Activated CD8-positive, alpha-beta memory T cell treated with anti-CD3 and anti-CD28 coated beads, Interleukin-2, amount 10 ng/mL, durations not matched to agents 7 days and 5 days (primary cell): Measurements from ENCODE around the gene AKR7A3. TPM values are rescaled to one million over a fixed set of nuclear protein-coding genes. Genes with fewer than 3 reads are reported as not detected.
"Not testable (repeated sequence)": the region's sequence is repeated elsewhere in the genome, so short reads cannot be mapped to it uniquely, and the experiment has no call there.

Experiments used
- ATAC-seq: fragments of 150-1000 bp; cut with Tn5 transposase; one replicate; pipeline ENCODE4 v1.10.0; 2021; ENCODE audit warnings: moderate library complexity
- CTCF ChIA-PET: fragments of 350-600 bp; sonication (Branson Sonifier 250); formaldehyde crosslinking; loops from one replicate; lab custom pipeline; 2021; ENCODE audit warnings: antibody characterized with exemption; lab: Charles Lee
- DNase-seq: peaks from one replicate; pipeline ENCODE4 v3.0.0-alpha.2; 2020
- H3K27ac Mint-ChIP-seq: one replicate; pipeline ENCODE4 v1.8.0; 2021; ENCODE audit warnings: mild to moderate bottlenecking, mixed read lengths
- H3K27me3 Mint-ChIP-seq: one replicate; pipeline ENCODE4 v1.8.0; 2021; ENCODE audit warnings: mixed read lengths
- H3K36me3 Mint-ChIP-seq: one replicate; pipeline ENCODE4 v1.8.0; 2021; ENCODE audit warnings: mild to moderate bottlenecking, mixed read lengths
- H3K4me1 Mint-ChIP-seq: one replicate; pipeline ENCODE4 v1.8.0; 2021; ENCODE audit warnings: mixed read lengths
- H3K4me3 Mint-ChIP-seq: one replicate; pipeline ENCODE4 v1.8.0; 2021; ENCODE audit warnings: mild to moderate bottlenecking, moderate library complexity, mixed read lengths
- H3K9me3 Mint-ChIP-seq: one replicate; pipeline ENCODE4 v1.8.0; 2022; ENCODE audit warnings: low read depth, mixed read lengths
- total RNA-seq, 2 experiments: library from RNA; stranded (reverse); gene quantifications; one replicate each; pipeline ENCODE4 v1.2.3, GENCODE V29; 2021

AKR7A3 gene
- total RNA-seq, result under 1 TPM; 0.33 to 0.93 TPM

- not testable (repeated sequence) for H3K36me3 Mint-ChIP-seq, H3K27ac Mint-ChIP-seq, H3K9me3 Mint-ChIP-seq, H3K4me1 Mint-ChIP-seq
- peaks cover 20% of the 10 kb centered on the region for H3K27me3 Mint-ChIP-seq
- peak; percentile 93 for ATAC-seq
- DNase-seq, result peak; percentile 60
- CTCF ChIA-PET, result interaction anchor here (0.6 kb wide), 1 partner anchor 787 kb away, joined by 3 read pairs; no protein-coding TSS in a partner anchor
- peak within 1 kb of the TSS; percentile 46 for H3K4me3 Mint-ChIP-seq
Observed at GRCh38 chr1:19288324-19289241, at the start of gene AKR7A3. TSS of gene AKR7A3 (minus strand) at chr1:19288770. CDS start at chr1:19288709, 61 bp downstream.

DNA sequence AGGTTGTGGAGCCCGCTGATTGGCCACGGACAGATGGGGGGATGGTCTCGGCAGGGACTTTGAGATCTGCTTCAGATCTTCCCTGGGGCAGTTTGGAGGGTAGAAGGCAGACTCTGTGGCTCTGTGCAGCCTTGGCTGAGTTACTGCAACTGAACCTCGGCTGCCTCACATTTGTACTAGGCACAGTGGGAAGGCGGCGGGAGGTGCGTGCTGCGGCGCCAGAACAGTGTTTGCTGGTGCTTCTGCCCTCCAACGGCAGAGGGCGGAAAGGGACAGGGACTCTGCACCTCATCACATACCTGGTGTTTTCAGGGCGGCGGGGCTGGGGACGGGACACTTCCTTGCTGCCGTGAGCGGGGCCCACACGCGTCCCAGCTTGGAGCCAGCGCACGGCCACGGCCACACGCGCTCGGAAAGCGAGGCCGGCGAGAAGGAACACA is 49.8 kb upstream of the AKR7A3 start:
- Mint-ChIP-seq H3K36me3 (peaks cover 18% of the 10 kb centered on the region), H3K9me3 (no peaks in the 10 kb centered on the region), H3K4me3 (no peak overlapping the region), H3K4me1 (peaks cover 22% of the 10 kb centered on the region), H3K27ac (no peak overlapping the region), H3K27me3 (no peaks in the 10 kb centered on the region)
- CTCF ChIA-PET, result no interaction called here
- DNase-seq (no peak), ATAC-seq (no peak)

GRCh38 chr1:19337289-19337688 is 48.7 kb upstream of the AKR7A3 start:
- CTCF ChIA-PET, result no interaction called here
- no peak overlapping the region for H3K27ac Mint-ChIP-seq
- ATAC-seq, result no peak

DNA sequence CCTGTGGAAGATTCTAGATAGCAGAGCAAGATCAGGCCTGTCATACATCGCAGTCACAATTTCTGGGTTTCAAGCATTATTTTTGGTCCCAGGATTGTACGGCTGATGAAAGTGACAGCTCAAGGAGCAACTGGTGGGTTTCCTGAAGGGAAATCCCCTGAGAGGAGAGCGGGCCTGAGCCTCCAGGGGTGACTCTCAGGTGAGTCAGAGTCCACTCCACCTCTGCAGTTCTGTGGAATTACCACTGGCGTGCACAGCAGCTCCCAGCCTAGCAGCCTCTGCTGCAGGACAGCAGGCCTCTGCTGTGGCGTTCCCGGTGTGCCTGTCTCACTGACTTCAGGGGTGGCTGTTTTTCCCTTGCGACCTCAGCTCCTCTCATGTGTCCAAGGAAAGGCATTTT is 48.0 kb upstream of the AKR7A3 start:
- CTCF ChIA-PET, result no interaction called here
- no peak overlapping the region for H3K4me3 Mint-ChIP-seq
- H3K9me3 Mint-ChIP-seq, result no peaks in the 10 kb centered on the region
- no peaks in the 10 kb centered on the region for H3K27me3 Mint-ChIP-seq
- DNase-seq, result no peak
- H3K36me3 Mint-ChIP-seq, result peaks cover 14% of the 10 kb centered on the region
- H3K4me1 Mint-ChIP-seq, result peaks cover 22% of the 10 kb centered on the region
- ATAC-seq, result peak; percentile 25
- no peak overlapping the region for H3K27ac Mint-ChIP-seq

More at GRCh38 chr1:19337289-19337688, 48.7 kb upstream of the AKR7A3 start:
- Mint-ChIP-seq H3K9me3 (no peaks in the 10 kb centered on the region), H3K4me1 (peaks cover 22% of the 10 kb centered on the region), H3K36me3 (peaks cover 14% of the 10 kb centered on the region), H3K4me3 (no peak overlapping the region), H3K27me3 (no peaks in the 10 kb centered on the region)
- no peak for DNase-seq

GRCh38 chr1:19333587-19334354 is 45.2 kb upstream of the AKR7A3 start:
- no peak overlapping the region for H3K27ac Mint-ChIP-seq
- H3K36me3 Mint-ChIP-seq, result peaks cover 7% of the 10 kb centered on the region
- DNase-seq (no peak), ATAC-seq (no peak)
- H3K27me3 Mint-ChIP-seq, result no peaks in the 10 kb centered on the region
- peaks cover 20% of the 10 kb centered on the region for H3K4me1 Mint-ChIP-seq
- H3K9me3 Mint-ChIP-seq, result no peaks in the 10 kb centered on the region
- CTCF ChIA-PET, result interaction anchor here (0.8 to 1.9 kb wide), 2 partner anchors 10 to 11 kb away, joined by 3 to 4 read pairs; no protein-coding TSS in a partner anchor
- no peak overlapping the region for H3K4me3 Mint-ChIP-seq

GRCh38 chr1:19332832-19333231 is 44.3 kb upstream of the AKR7A3 start:
- Mint-ChIP-seq H3K9me3 (no peaks in the 10 kb centered on the region), H3K27me3 (no peaks in the 10 kb centered on the region), H3K4me3 (no peak overlapping the region), H3K36me3 (peaks cover 3% of the 10 kb centered on the region), H3K27ac (no peak overlapping the region), H3K4me1 (peaks cover 16% of the 10 kb centered on the region)
- ATAC-seq, result no peak
- no peak for DNase-seq
- CTCF ChIA-PET, result interaction anchor here (0.8 kb wide), 1 partner anchor 12 kb away, joined by 3 read pairs; no protein-coding TSS in a partner anchor

- peaks cover 2% of the 10 kb centered on the region for H3K36me3 Mint-ChIP-seq
- DNase-seq (no peak), ATAC-seq (no peak)
- H3K4me3 Mint-ChIP-seq, result no peak overlapping the region
- CTCF ChIA-PET, result interaction anchor here (0.8 to 1.6 kb wide), 3 partner anchors 10 to 14 kb away, joined by 3 to 6 read pairs (median 3); no protein-coding TSS in a partner anchor
- no peak overlapping the region for H3K27ac Mint-ChIP-seq
- H3K27me3 Mint-ChIP-seq, result no peaks in the 10 kb centered on the region
- H3K9me3 Mint-ChIP-seq, result no peaks in the 10 kb centered on the region
- H3K4me1 Mint-ChIP-seq, result peaks cover 2% of the 10 kb centered on the region
Observed at GRCh38 chr1:19331262-19331878, 42.8 kb upstream of the AKR7A3 start.

GRCh38 chr1:19330449-19331135 is 42.0 kb upstream of the AKR7A3 start:
- Mint-ChIP-seq H3K27ac (no peak overlapping the region), H3K9me3 (no peaks in the 10 kb centered on the region), H3K36me3 (peaks cover 2% of the 10 kb centered on the region), H3K27me3 (no peaks in the 10 kb centered on the region), H3K4me3 (no peak overlapping the region), H3K4me1 (no peaks in the 10 kb centered on the region)
- CTCF ChIA-PET, result interaction anchor here (0.8 to 1.6 kb wide), 3 partner anchors 11 to 14 kb away, joined by 3 to 6 read pairs (median 3); no protein-coding TSS in a partner anchor
- ATAC-seq, result no peak
- DNase-seq, result no peak

DNA sequence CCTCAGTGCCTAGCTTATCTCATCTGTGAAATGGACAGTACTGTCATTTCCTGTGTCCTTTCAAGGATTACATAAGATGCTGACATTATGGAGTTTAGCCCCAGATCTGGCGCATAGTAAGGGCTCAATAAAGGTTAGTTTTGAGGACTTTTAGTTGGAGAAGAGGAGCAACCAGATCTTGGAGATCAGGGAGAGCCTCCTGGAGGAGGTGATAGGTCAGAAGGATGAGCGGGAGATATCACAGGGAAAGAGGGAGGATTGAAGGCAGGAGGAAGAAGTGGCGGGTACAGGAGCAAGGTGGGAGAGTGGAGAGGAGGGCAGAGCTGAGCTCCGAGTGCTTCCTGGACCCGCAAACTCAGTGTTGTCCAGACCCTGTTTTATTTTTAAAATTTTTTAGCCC is 41.0 kb upstream of the AKR7A3 start:
- ATAC-seq, result no peak
- no peaks in the 10 kb centered on the region for H3K4me1 Mint-ChIP-seq
- peaks cover 2% of the 10 kb centered on the region for H3K36me3 Mint-ChIP-seq
- CTCF ChIA-PET, result no interaction called here
- H3K4me3 Mint-ChIP-seq, result no peak overlapping the region
- H3K27me3 Mint-ChIP-seq, result no peaks in the 10 kb centered on the region
- H3K9me3 Mint-ChIP-seq, result no peaks in the 10 kb centered on the region
- H3K27ac Mint-ChIP-seq, result no peak overlapping the region
- no peak for DNase-seq

GRCh38 chr1:19329188-19329587 is 40.6 kb upstream of the AKR7A3 start:
- ATAC-seq, result no peak
- peaks cover 2% of the 10 kb centered on the region for H3K36me3 Mint-ChIP-seq
- H3K27ac Mint-ChIP-seq, result no peak overlapping the region
- H3K27me3 Mint-ChIP-seq, result no peaks in the 10 kb centered on the region
- CTCF ChIA-PET, result no interaction called here
- DNase-seq, result no peak
- H3K9me3 Mint-ChIP-seq, result no peaks in the 10 kb centered on the region
- no peaks in the 10 kb centered on the region for H3K4me1 Mint-ChIP-seq
- no peak overlapping the region for H3K4me3 Mint-ChIP-seq

- ATAC-seq (no peak), DNase-seq (no peak)
- H3K4me1 Mint-ChIP-seq, result no peaks in the 10 kb centered on the region
- H3K27ac Mint-ChIP-seq, result no peak overlapping the region
- no peaks in the 10 kb centered on the region for H3K9me3 Mint-ChIP-seq
- H3K27me3 Mint-ChIP-seq, result no peaks in the 10 kb centered on the region
- CTCF ChIA-PET, result no interaction called here
- H3K4me3 Mint-ChIP-seq, result no peak overlapping the region
- peaks cover 2% of the 10 kb centered on the region for H3K36me3 Mint-ChIP-seq
Observed at GRCh38 chr1:19328486-19328885, 39.9 kb upstream of the AKR7A3 start.

- no peak for ATAC-seq
- H3K27ac Mint-ChIP-seq, result no peak overlapping the region
- no peaks in the 10 kb centered on the region for H3K9me3 Mint-ChIP-seq
- H3K4me3 Mint-ChIP-seq, result no peak overlapping the region
- H3K4me1 Mint-ChIP-seq, result no peaks in the 10 kb centered on the region
- peaks cover 2% of the 10 kb centered on the region for H3K36me3 Mint-ChIP-seq
- CTCF ChIA-PET, result no interaction called here
- H3K27me3 Mint-ChIP-seq, result no peaks in the 10 kb centered on the region
- DNase-seq, result no peak
Observed at GRCh38 chr1:19327736-19328135, 39.2 kb upstream of the AKR7A3 start.
